HG03060 (cell line): Measurements from ENCODE around the gene CNTNAP2.

Source experiments
- ATAC-seq: cut with Tn5 transposase; IDR thresholded peaks from one replicate; pipeline ENCODE4 v1.9.1; 2021; ENCODE audit warnings: low read depth, moderate number of reproducible peaks; ENCODE audit not compliant: unreplicated experiment

The CNTNAP2 gene

GRCh38 chr7:146411975-146412374 lies 295.4 kb downstream of the CNTNAP2 start:
- ATAC-seq = no peak

- ATAC-seq = no peak
Measured at GRCh38 chr7:146412781-146413180, 296.2 kb downstream of the CNTNAP2 start.

GRCh38 chr7:146414373-146414772 lies 297.8 kb downstream of the CNTNAP2 start:
- no peak for ATAC-seq

GRCh38 chr7:146414937-146415336 lies 298.3 kb downstream of the CNTNAP2 start:
- no peak for ATAC-seq

GRCh38 chr7:146417176-146417575 lies 300.6 kb downstream of the CNTNAP2 start:
- ATAC-seq = no peak

- ATAC-seq = no peak
Measured at GRCh38 chr7:146423446-146423845, 306.8 kb downstream of the CNTNAP2 start.

GRCh38 chr7:146424084-146424483 lies 307.5 kb downstream of the CNTNAP2 start:
- no peak for ATAC-seq

GRCh38 chr7:146433501-146433900 lies 316.9 kb downstream of the CNTNAP2 start:
- no peak for ATAC-seq

- ATAC-seq = no peak
Measured at GRCh38 chr7:146443102-146443501, 326.5 kb downstream of the CNTNAP2 start.

- ATAC-seq = no peak
Measured at GRCh38 chr7:146449625-146450024, 333.0 kb downstream of the CNTNAP2 start.

GRCh38 chr7:146455091-146455655 lies 338.6 kb downstream of the CNTNAP2 start:
- ATAC-seq = no peak

- no peak for ATAC-seq
Measured at GRCh38 chr7:146479040-146479439, 362.4 kb downstream of the CNTNAP2 start.

- ATAC-seq = no peak
Measured at GRCh38 chr7:146486519-146486918, 369.9 kb downstream of the CNTNAP2 start.

GRCh38 chr7:146492017-146492416 lies 375.4 kb downstream of the CNTNAP2 start:
- ATAC-seq = no peak

- no peak for ATAC-seq
Measured at GRCh38 chr7:146494952-146495596, 378.5 kb downstream of the CNTNAP2 start.

- no peak for ATAC-seq
Measured at GRCh38 chr7:146496657-146497056, 380.1 kb downstream of the CNTNAP2 start.

- no peak for ATAC-seq
Measured at GRCh38 chr7:146499970-146500369, 383.4 kb downstream of the CNTNAP2 start.

- ATAC-seq = no peak
Measured at GRCh38 chr7:146503844-146504243, 387.2 kb downstream of the CNTNAP2 start.

GRCh38 chr7:146510088-146510680 lies 393.6 kb downstream of the CNTNAP2 start:
- no peak for ATAC-seq

- ATAC-seq = no peak
Measured at GRCh38 chr7:146514304-146514703, 397.7 kb downstream of the CNTNAP2 start.

- no peak for ATAC-seq
Measured at GRCh38 chr7:146528581-146528980, 412.0 kb downstream of the CNTNAP2 start.

GRCh38 chr7:146539836-146540235 lies 423.2 kb downstream of the CNTNAP2 start:
- no peak for ATAC-seq
